ENCODE measurements around the gene KREMEN1. TPM values are rescaled to one million over a fixed set of nuclear protein-coding genes. Genes with fewer than 3 reads are reported as not detected.

Gene KREMEN1
- total and polyA plus RNA-seq, 4 donors = 8.8 to 27.5 (median 20.1) TPM

DNA sequence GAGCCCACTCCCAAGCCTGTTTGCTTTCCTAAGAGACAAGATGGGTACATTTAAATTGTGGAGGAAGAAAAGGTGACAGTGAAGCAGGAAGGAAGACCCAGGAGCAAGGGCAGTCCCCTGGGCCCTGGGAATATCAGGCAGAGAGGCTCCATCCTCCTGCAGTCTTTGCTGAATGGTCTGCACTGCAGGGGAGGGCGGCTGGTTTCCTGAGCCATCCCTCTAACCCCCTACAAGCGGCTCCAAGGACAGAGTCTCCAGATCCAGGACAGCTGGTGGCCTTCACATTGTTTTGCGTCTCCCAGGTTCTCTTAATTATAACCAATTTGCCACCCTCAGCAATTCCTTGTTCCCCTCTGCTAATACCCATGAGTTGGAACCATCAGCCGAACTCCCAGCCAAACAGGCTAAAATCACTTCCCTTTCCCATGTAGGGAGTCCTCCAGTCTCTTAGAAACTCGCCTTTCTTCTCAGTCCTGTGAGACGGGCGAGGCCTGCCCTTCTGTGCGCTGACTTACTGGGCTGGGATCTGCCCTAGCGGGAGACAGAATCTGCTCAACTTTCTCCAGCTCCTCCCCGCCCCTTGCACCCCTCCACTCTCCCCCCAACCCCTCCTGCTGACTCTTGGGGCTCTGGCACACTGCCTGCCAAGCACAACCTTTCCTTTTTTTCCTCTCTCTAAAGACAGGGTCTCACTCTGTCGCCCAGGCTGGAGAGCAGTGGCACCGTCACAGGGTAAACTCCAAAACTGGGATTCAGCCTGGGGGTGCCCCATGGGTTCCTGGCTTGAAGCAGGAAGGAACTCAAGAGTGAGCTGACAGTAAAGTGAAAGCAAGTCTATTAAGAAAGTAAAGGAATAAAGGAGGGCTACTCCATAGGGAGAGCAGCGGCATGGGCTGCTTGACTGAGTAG is 79.5 kb downstream of the KREMEN1 start:
- TF ChIP-seq, protein P1, sequence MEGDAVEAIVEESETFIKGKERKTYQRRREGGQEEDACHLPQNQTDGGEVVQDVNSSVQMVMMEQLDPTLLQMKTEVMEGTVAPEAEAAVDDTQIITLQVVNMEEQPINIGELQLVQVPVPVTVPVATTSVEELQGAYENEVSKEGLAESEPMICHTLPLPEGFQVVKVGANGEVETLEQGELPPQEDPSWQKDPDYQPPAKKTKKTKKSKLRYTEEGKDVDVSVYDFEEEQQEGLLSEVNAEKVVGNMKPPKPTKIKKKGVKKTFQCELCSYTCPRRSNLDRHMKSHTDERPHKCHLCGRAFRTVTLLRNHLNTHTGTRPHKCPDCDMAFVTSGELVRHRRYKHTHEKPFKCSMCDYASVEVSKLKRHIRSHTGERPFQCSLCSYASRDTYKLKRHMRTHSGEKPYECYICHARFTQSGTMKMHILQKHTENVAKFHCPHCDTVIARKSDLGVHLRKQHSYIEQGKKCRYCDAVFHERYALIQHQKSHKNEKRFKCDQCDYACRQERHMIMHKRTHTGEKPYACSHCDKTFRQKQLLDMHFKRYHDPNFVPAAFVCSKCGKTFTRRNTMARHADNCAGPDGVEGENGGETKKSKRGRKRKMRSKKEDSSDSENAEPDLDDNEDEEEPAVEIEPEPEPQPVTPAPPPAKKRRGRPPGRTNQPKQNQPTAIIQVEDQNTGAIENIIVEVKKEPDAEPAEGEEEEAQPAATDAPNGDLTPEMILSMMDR (IDR thresholded peaks at IDR 0.05; ENCODE audit: control extremely low read depth, extremely low read depth) = no peak
- no peak overlapping the region for H3K4me3 ChIP-seq
- H3K4me1 ChIP-seq (ENCODE audit: control insufficient read depth in 5 of 5, insufficient read depth in 5 of 5, low read length in 5 of 5) = peaks cover 0 to 36% (median 16%) of the 10 kb centered on the region in 5 donors
- 33 to 47% methylated on average over 13 of the region's 13 CpGs for WGBS, 2 donors
- H3K36me3 ChIP-seq (ENCODE audit: control insufficient read depth in 4 of 4, insufficient read depth in 4 of 4, low read length in 4 of 4) = peaks cover 0 to 9% (median under 1%) of the 10 kb centered on the region in 4 donors
- H3K27me3 ChIP-seq (ENCODE audit: control insufficient read depth in 3 of 3, insufficient read depth in 3 of 3, low read length in 2 of 3) = no peaks in the 10 kb centered on the region
- H3K27ac ChIP-seq (ENCODE audit: low read depth in 1 of 2, low read length in 1 of 2) = peak overlapping the region in 1 of 2 donors; percentile 71
- peak overlapping the region in 1 of 2 donors; percentile 64 for H3K9ac ChIP-seq (ENCODE audit: insufficient read depth in 1 of 2, low read length in 2 of 2)
- H3K9me3 ChIP-seq (ENCODE audit: control insufficient read depth in 4 of 4, insufficient read depth in 3 of 4, low read length in 3 of 4) = no peaks in the 10 kb centered on the region
- ATAC-seq (ENCODE audit: insufficient read depth, low FRiP score) = no peak
- peak; percentile 61 to 72 (median 62) for DNase-seq

DNA sequence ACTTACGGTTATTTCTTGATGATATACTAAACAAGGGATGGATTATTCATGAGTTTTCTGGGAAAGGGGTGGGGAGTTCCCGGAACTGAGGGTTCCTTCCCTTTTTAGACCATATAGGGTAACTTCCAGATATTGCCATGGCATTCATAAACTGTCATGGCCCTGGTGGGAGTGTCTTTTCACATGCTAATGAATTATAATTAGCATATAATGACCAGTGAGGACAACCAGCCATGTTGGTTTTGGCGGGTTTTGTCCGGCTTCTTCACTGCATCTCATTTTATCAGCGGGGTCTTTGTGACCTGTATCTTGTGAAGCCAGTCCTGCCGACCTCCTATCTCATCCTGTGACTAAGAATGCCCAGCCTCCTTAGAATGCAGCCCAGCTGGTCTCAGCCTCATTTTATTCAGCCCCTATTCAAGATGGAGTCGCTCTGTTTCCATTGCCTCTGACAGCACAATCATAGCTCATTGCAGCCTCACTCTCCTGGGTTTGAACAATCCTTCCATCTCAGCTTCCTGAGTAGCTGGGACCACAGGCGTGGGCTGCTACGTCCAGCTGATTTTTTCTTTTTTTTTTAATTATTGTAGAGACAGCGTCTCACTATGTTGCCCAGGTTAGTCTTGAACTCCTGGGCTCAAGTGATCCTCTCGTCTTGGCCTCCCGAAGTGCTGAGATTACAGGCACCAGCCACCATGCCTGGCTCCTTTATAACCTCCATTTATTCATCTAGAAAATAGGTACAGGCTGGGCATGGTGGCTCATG is 80.3 kb downstream of the KREMEN1 start:
- Histone ChIP-seq H3K4me1 (ENCODE audit: control insufficient read depth in 5 of 5, insufficient read depth in 5 of 5, low read length in 5 of 5) (peaks cover 0 to 36% (median 16%) of the 10 kb centered on the region in 5 donors), H3K36me3 (ENCODE audit: control insufficient read depth in 4 of 4, insufficient read depth in 4 of 4, low read length in 4 of 4) (peaks cover 0 to 2% (median under 1%) of the 10 kb centered on the region in 4 donors), H3K9ac (ENCODE audit: insufficient read depth in 1 of 2, low read length in 2 of 2) (peak overlapping the region in 1 of 2 donors; percentile 42), H3K27ac (ENCODE audit: low read depth in 1 of 2, low read length in 1 of 2) (peak overlapping the region in 1 of 2 donors; percentile 71), H3K27me3 (ENCODE audit: control insufficient read depth in 3 of 3, insufficient read depth in 3 of 3, low read length in 2 of 3) (no peaks in the 10 kb centered on the region), H3K4me3 (no peak overlapping the region), H3K9me3 (ENCODE audit: control insufficient read depth in 4 of 4, insufficient read depth in 3 of 4, low read length in 3 of 4) (no peaks in the 10 kb centered on the region)
- DNase-seq (peak in 2 of 3 donors; percentile 53 to 54), ATAC-seq (ENCODE audit: insufficient read depth, low FRiP score) (no peak)
- TF ChIP-seq, protein P1 (IDR thresholded peaks at IDR 0.05; ENCODE audit: control extremely low read depth, extremely low read depth) = no peak
- 81 to 83% methylated on average over 12 of the region's 12 CpGs for WGBS, 2 donors

- ATAC-seq (ENCODE audit: insufficient read depth, low FRiP score) (peak; percentile 69), DNase-seq (peak; percentile 79 to 86 (median 85))
- Histone ChIP-seq H3K9me3 (ENCODE audit: control insufficient read depth in 4 of 4, insufficient read depth in 3 of 4, low read length in 3 of 4) (no peaks in the 10 kb centered on the region), H3K4me3 (no peak overlapping the region), H3K27ac (ENCODE audit: low read depth in 1 of 2, low read length in 1 of 2) (no peak overlapping the region), H3K4me1 (ENCODE audit: control insufficient read depth in 5 of 5, insufficient read depth in 5 of 5, low read length in 5 of 5) (peaks cover 0 to 33% (median 15%) of the 10 kb centered on the region in 5 donors), H3K9ac (ENCODE audit: insufficient read depth in 1 of 2, low read length in 2 of 2) (no peak overlapping the region), H3K27me3 (ENCODE audit: control insufficient read depth in 3 of 3, insufficient read depth in 3 of 3, low read length in 2 of 3) (no peaks in the 10 kb centered on the region), H3K36me3 (ENCODE audit: control insufficient read depth in 4 of 4, insufficient read depth in 4 of 4, low read length in 4 of 4) (peaks cover 0 to 2% (median 0%) of the 10 kb centered on the region in 4 donors)
- 2 to 3% methylated on average over 21 of the region's 21 CpGs for WGBS, 2 donors
- TF ChIP-seq, protein P1 (IDR thresholded peaks at IDR 0.05; ENCODE audit: control extremely low read depth, extremely low read depth) = peak; percentile 89
Measured at GRCh38 chr22:29154364-29155048, 81.7 kb downstream of the KREMEN1 start.

Data from lung (tissue), 12 donors.